Loucy (cell line): ENCODE results near the gene MYOF.

ENCODE experiments used
- H2AFZ ChIP-seq: fragments of 200-600 bp; sonication (generic); 2 replicates; pipeline ENCODE4 v1.6.0; 2016; ENCODE audit warnings: antibody characterized with exemption, mild to moderate bottlenecking, low read length, moderate library complexity
- H3F3A ChIP-seq: fragments of 200-600 bp; 2 replicates; pipeline ENCODE4 v1.6.0; 2016; ENCODE audit warnings: antibody characterized with exemption, low read depth, mild to moderate bottlenecking
- H3K27me3 ChIP-seq: fragments of 200-600 bp; sonication (generic); 2 replicates; pipeline ENCODE4 v1.6.1; 2014; ENCODE audit warnings: low read length, mild to moderate bottlenecking; ENCODE audit not compliant: insufficient read depth, poor library complexity, severe bottlenecking
- H3K36me3 ChIP-seq: fragments of 200-600 bp; sonication (generic); 2 replicates; pipeline ENCODE4 v1.6.1; 2016; ENCODE audit warnings: low read length; ENCODE audit not compliant: insufficient read depth
- H3K4me1 ChIP-seq: fragments of 200-600 bp; sonication (generic); 2 replicates; pipeline ENCODE4 v1.5.1; 2014; ENCODE audit warnings: low read length, mild to moderate bottlenecking; ENCODE audit not compliant: insufficient read depth, poor library complexity, severe bottlenecking
- H3K4me2 ChIP-seq: fragments of 200-600 bp; sonication (generic); 2 replicates; pipeline ENCODE4 v1.6.0; 2014; ENCODE audit warnings: antibody characterized with exemption, low read length, low read depth, mild to moderate bottlenecking; ENCODE audit not compliant: poor library complexity, severe bottlenecking
- H3K4me3 ChIP-seq: fragments of 200-600 bp; sonication (generic); 2 replicates; pipeline ENCODE4 v1.5.1; 2014; ENCODE audit warnings: low read length, mild to moderate bottlenecking, mixed read lengths; ENCODE audit not compliant: poor library complexity, severe bottlenecking
- H3K79me2 ChIP-seq: fragments of 200-600 bp; sonication (generic); 2 replicates; pipeline ENCODE4 v1.6.1; 2014; ENCODE audit warnings: low read length; ENCODE audit not compliant: insufficient read depth
- H3K9ac ChIP-seq: fragments of 200-600 bp; sonication (generic); 2 replicates; pipeline ENCODE4 v1.6.0; 2014; ENCODE audit warnings: mild to moderate bottlenecking, low read depth, low read length, moderate library complexity; ENCODE audit not compliant: poor library complexity, severe bottlenecking
- H3K9me2 ChIP-seq: fragments of 200-600 bp; sonication (generic); replicated peaks from 2 replicates; pipeline ENCODE4 v1.6.1; 2016; ENCODE audit warnings: low read depth, low read length, mixed read lengths
- H3K9me3 ChIP-seq: fragments of 200-600 bp; sonication (generic); 2 replicates; pipeline ENCODE4 v1.6.1; 2014; ENCODE audit warnings: mild to moderate bottlenecking, antibody characterized with exemption, low read length, low read depth; ENCODE audit not compliant: insufficient read depth
- H4K20me1 ChIP-seq: fragments of 200-600 bp; sonication (generic); 2 replicates; pipeline ENCODE4 v1.6.0; 2014; ENCODE audit warnings: antibody characterized with exemption, low read length, mild to moderate bottlenecking; ENCODE audit not compliant: insufficient read depth, poor library complexity, severe bottlenecking
- CTCF ChIP-seq: fragments of 200-600 bp; sonication (generic); conservative IDR thresholded peaks from 2 replicates; pipeline ENCODE4 v1.5.1; 2014; ENCODE audit warnings: mild to moderate bottlenecking, antibody characterized with exemption, low read length
- EZH2phosphoT487 ChIP-seq: fragments of 200-600 bp; IDR thresholded peaks from 2 replicates; pipeline ENCODE4 v1.6.1; 2018; ENCODE audit warnings: antibody characterized with exemption, mild to moderate bottlenecking, moderate library complexity, borderline replicate concordance

Gene MYOF

DNA sequence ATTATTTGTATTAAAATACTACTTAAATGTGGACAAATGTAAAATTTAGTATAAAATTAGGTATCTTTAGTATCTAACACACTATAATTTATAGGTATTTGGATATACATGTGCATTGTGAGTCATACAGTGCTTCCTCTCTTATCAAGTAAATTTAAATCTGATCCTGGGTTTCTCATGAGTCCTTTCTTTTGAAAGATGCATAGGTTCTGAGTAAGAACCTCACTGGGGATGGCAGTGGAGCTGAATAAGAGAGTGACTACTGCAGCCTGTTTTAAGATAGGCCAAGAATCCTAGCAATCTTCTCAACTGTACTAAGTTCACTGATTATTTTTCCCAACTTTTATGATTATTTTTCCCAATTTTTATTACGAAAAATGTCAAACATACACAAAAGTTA is 30.4 kb upstream of the MYOF start:
- H3K9me2 ChIP-seq: no peaks in the 10 kb centered on the region
- H3K9me3 ChIP-seq: no peaks in the 10 kb centered on the region
- H3K9ac ChIP-seq: no peak overlapping the region
- no peaks in the 10 kb centered on the region for H3K79me2 ChIP-seq
- H3F3A ChIP-seq: no peaks in the 10 kb centered on the region
- H3K4me1 ChIP-seq: no peaks in the 10 kb centered on the region
- peaks cover 68% of the 10 kb centered on the region for H3K36me3 ChIP-seq
- H2AFZ ChIP-seq: no peak overlapping the region
- no peak overlapping the region for H3K4me3 ChIP-seq
- no peaks in the 10 kb centered on the region for H4K20me1 ChIP-seq
- TF ChIP-seq EZH2phosphoT487 (no peak), CTCF (no peak)
- H3K4me2 ChIP-seq: no peak overlapping the region
- no peaks in the 10 kb centered on the region for H3K27me3 ChIP-seq

GRCh38 chr10:93509816-93510215 is 27.7 kb upstream of the MYOF start:
- Histone ChIP-seq H3K4me3 (no peak overlapping the region), H3K4me1 (no peaks in the 10 kb centered on the region), H3K9ac (no peak overlapping the region), H3K27me3 (no peaks in the 10 kb centered on the region), H3K36me3 (peaks cover 55% of the 10 kb centered on the region), H2AFZ (no peak overlapping the region), H4K20me1 (no peaks in the 10 kb centered on the region), H3K9me2 (no peaks in the 10 kb centered on the region), H3K79me2 (no peaks in the 10 kb centered on the region), H3F3A (no peaks in the 10 kb centered on the region), H3K4me2 (no peak overlapping the region), H3K9me3 (no peaks in the 10 kb centered on the region)
- TF ChIP-seq EZH2phosphoT487: no peak
- TF ChIP-seq CTCF: no peak

GRCh38 chr10:93505075-93505474 is 22.9 kb upstream of the MYOF start:
- H3K27me3 ChIP-seq: no peaks in the 10 kb centered on the region
- peaks cover 13% of the 10 kb centered on the region for H4K20me1 ChIP-seq
- H3K9ac ChIP-seq: no peak overlapping the region
- H3K9me3 ChIP-seq: no peaks in the 10 kb centered on the region
- H2AFZ ChIP-seq: no peak overlapping the region
- H3K79me2 ChIP-seq: peaks cover 32% of the 10 kb centered on the region
- peaks cover 28% of the 10 kb centered on the region for H3K4me1 ChIP-seq
- H3K4me2 ChIP-seq: no peak overlapping the region
- H3K4me3 ChIP-seq: no peak overlapping the region
- H3K9me2 ChIP-seq: no peaks in the 10 kb centered on the region
- no peaks in the 10 kb centered on the region for H3F3A ChIP-seq
- peaks cover 44% of the 10 kb centered on the region for H3K36me3 ChIP-seq
- no peak for TF ChIP-seq CTCF
- no peak for TF ChIP-seq EZH2phosphoT487
